ENCODE data around the gene PKD1.

- TF ChIP-seq GATA2 (IDR thresholded peaks at IDR 0.05; ENCODE audit: low read depth, low read length) (no peak), GATA3 (IDR thresholded peaks at IDR 0.05; ENCODE audit: low read depth, low read length) (no peak)
Measured at GRCh38 chr16:2062801-2063200, 72.9 kb downstream of the PKD1 start.
